Left forelimb (tissue), 1 donor: ENCODE results near the gene OPN1MW.
"Not testable (repeated sequence)": the region's sequence is repeated elsewhere in the genome, so short reads cannot be mapped to it uniquely, and the experiment has no call there.

Experiments
- DNase-seq: peaks from one replicate; pipeline ENCODE4 v3.0.0-alpha.2; 2018; ENCODE audit warnings: low spot score

The OPN1MW gene

GRCh38 chrX:154211057-154211456 is 28.7 kb downstream of the OPN1MW start:
- DNase-seq = not testable (repeated sequence)

GRCh38 chrX:154211499-154211898 is 29.1 kb downstream of the OPN1MW start:
- DNase-seq = not testable (repeated sequence)

- DNase-seq = not testable (repeated sequence)
Measured at GRCh38 chrX:154219456-154219855, 37.1 kb downstream of the OPN1MW start, which contains the start of gene OPN1MW2. Gene OPN1MW2 (plus strand): TSS chrX:154219756. CDS start chrX:154219816, 60 bp downstream.

GRCh38 chrX:154225292-154225691 is 42.9 kb downstream of the OPN1MW start:
- DNase-seq = not testable (repeated sequence)

GRCh38 chrX:154226706-154227105 is 44.3 kb downstream of the OPN1MW start:
- DNase-seq = not testable (repeated sequence)

GRCh38 chrX:154231443-154231842 is 49.0 kb downstream of the OPN1MW start:
- DNase-seq = not testable (repeated sequence)

- not testable (repeated sequence) for DNase-seq
Measured at GRCh38 chrX:154233620-154234019, 51.2 kb downstream of the OPN1MW start.

- not testable (repeated sequence) for DNase-seq
Measured at GRCh38 chrX:154238939-154239559, 56.7 kb downstream of the OPN1MW start.

- DNase-seq = not testable (repeated sequence)
Measured at GRCh38 chrX:154239982-154240503, 57.6 kb downstream of the OPN1MW start.
